Measurements from ENCODE around the gene ADGRL3.

The ADGRL3 gene

GRCh38 chr4:62003695-62004094 is 803.6 kb downstream of the ADGRL3 start:
- no peak for TF ChIP-seq CTCF (IDR thresholded peaks at IDR 0.05; ENCODE audit: control extremely low read depth, extremely low read depth, low read depth, missing control alignments)
- ChIA-PET POLR2A (no interaction called here), CTCF (interaction anchor here (1.9 kb wide), 1 partner anchor 10 kb away, joined by 4 read pairs; no protein-coding TSS in a partner anchor)
- DNase-seq (ENCODE audit: extremely low spot score), result no peak

GRCh38 chr4:62004881-62005280 is 804.8 kb downstream of the ADGRL3 start:
- no peak for DNase-seq (ENCODE audit: extremely low spot score)
- POLR2A ChIA-PET, result no interaction called here
- CTCF ChIA-PET, result interaction anchor here (0.8 to 1.9 kb wide), 4 partner anchors 10 to 268 kb away, joined by 3 to 4 read pairs (median 3); no protein-coding TSS in a partner anchor
- no peak for TF ChIP-seq CTCF (IDR thresholded peaks at IDR 0.05; ENCODE audit: control extremely low read depth, extremely low read depth, low read depth, missing control alignments)

GRCh38 chr4:62006108-62006507 is 806.0 kb downstream of the ADGRL3 start:
- POLR2A ChIA-PET, result no interaction called here
- TF ChIP-seq CTCF (IDR thresholded peaks at IDR 0.05; ENCODE audit: control extremely low read depth, extremely low read depth, low read depth, missing control alignments), result no peak
- CTCF ChIA-PET, result no interaction called here
- DNase-seq (ENCODE audit: extremely low spot score), result no peak

- POLR2A ChIA-PET, result no interaction called here
Measured at GRCh38 chr4:62015043-62015739, 815.1 kb downstream of the ADGRL3 start.

GRCh38 chr4:62018537-62018936 is 818.4 kb downstream of the ADGRL3 start:
- ChIA-PET CTCF (interaction anchor here (1.3 kb wide), 1 partner anchor 8 kb away, joined by 3 read pairs; no protein-coding TSS in a partner anchor), POLR2A (no interaction called here)
- no peak for TF ChIP-seq CTCF (IDR thresholded peaks at IDR 0.05; ENCODE audit: control extremely low read depth, extremely low read depth, low read depth, missing control alignments)
- DNase-seq (ENCODE audit: extremely low spot score), result no peak

More at GRCh38 chr4:62015043-62015739, 815.1 kb downstream of the ADGRL3 start:
- DNase-seq (ENCODE audit: extremely low spot score), result no peak
- no peak for TF ChIP-seq CTCF (IDR thresholded peaks at IDR 0.05; ENCODE audit: control extremely low read depth, extremely low read depth, low read depth, missing control alignments)
- CTCF ChIA-PET, result interaction anchor here (0.7 kb wide), 1 partner anchor 10 kb away, joined by 3 read pairs; no protein-coding TSS in a partner anchor

- DNase-seq (ENCODE audit: extremely low spot score), result no peak
- POLR2A ChIA-PET, result no interaction called here
- TF ChIP-seq CTCF (IDR thresholded peaks at IDR 0.05; ENCODE audit: control extremely low read depth, extremely low read depth, low read depth, missing control alignments), result no peak
- CTCF ChIA-PET, result interaction anchor here (1.6 kb wide), 1 partner anchor 13 kb away, joined by 4 read pairs; no protein-coding TSS in a partner anchor
Measured at GRCh38 chr4:62023633-62024032, 823.5 kb downstream of the ADGRL3 start.

Data from GM10248 (cell line).